ENCODE data around the gene MXI1. TPM values are rescaled to one million over a fixed set of nuclear protein-coding genes. Genes with fewer than 3 reads are reported as not detected.

The MXI1 gene
- total and polyA plus RNA-seq, 4 donors: 72.3 to 121 (median 90.2) TPM

GRCh38 chr10:110311357-110311949, 104.0 kb downstream of the MXI1 start:
- Histone ChIP-seq H3K27ac (ENCODE audit: low read depth in 1 of 2, low read length in 2 of 2) (no peak overlapping the region), H3K36me3 (ENCODE audit: control insufficient read depth in 1 of 2, insufficient read depth in 2 of 2, low read length in 1 of 2) (no peaks in the 10 kb centered on the region), H3K4me3 (ENCODE audit: low read length in 2 of 2) (no peak overlapping the region), H3K9me3 (ENCODE audit: control insufficient read depth, low read length) (no peaks in the 10 kb centered on the region), H3K4me1 (ENCODE audit: control insufficient read depth in 1 of 2, insufficient read depth in 2 of 2, low read length in 2 of 2) (no peaks in the 10 kb centered on the region), H3K27me3 (ENCODE audit: control insufficient read depth in 1 of 2, insufficient read depth in 2 of 2, low read length in 1 of 2) (peaks cover 0 to 3% of the 10 kb centered on the region in 2 donors)
- ATAC-seq (ENCODE audit: low FRiP score) (peak; percentile 59), DNase-seq (no peak)
- WGBS, 2 donors: 0 to 1% methylated on average over 3 of the region's 3 CpGs
- intact Hi-C loops (cut with DNase I): loop anchor here (2.0 to 5.0 kb wide), 2 partner anchors 235 to 236 kb away; no protein-coding TSS in a partner anchor

- WGBS, 2 donors: 78 to 86% methylated on average over 2 of the region's 2 CpGs
- Histone ChIP-seq H3K27me3 (ENCODE audit: control insufficient read depth in 1 of 2, insufficient read depth in 2 of 2, low read length in 1 of 2) (peaks cover 0 to 3% of the 10 kb centered on the region in 2 donors), H3K4me3 (ENCODE audit: low read length in 2 of 2) (no peak overlapping the region), H3K9me3 (ENCODE audit: control insufficient read depth, low read length) (no peaks in the 10 kb centered on the region), H3K27ac (ENCODE audit: low read depth in 1 of 2, low read length in 2 of 2) (no peak overlapping the region), H3K36me3 (ENCODE audit: control insufficient read depth in 1 of 2, insufficient read depth in 2 of 2, low read length in 1 of 2) (no peaks in the 10 kb centered on the region), H3K4me1 (ENCODE audit: control insufficient read depth in 1 of 2, insufficient read depth in 2 of 2, low read length in 2 of 2) (no peaks in the 10 kb centered on the region)
- ATAC-seq (ENCODE audit: low FRiP score) (no peak), DNase-seq (no peak)
- intact Hi-C loops (cut with DNase I): loop anchor here in 1 of 2 donors (5.0 kb wide), 1 partner anchor 235 kb away; no protein-coding TSS in a partner anchor
Measured at GRCh38 chr10:110312206-110312605, 104.8 kb downstream of the MXI1 start.

DNA sequence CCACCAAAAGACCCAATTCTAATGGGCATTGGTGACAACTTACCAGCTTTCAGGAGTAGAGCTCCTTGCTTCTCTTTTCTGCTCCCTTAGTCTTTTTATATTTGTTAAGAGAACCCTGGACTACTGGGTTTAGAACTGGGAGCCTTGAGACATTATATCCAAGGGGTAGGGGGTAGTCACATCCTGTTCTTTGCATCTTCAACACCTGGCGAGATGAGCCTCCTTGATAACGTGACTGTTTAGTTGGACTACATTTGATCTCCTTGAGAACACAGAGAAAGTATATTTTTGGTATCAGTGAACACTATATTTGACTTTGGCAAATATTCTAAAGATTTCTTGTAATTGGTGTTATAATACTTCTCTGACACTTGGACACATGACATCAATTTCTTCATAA, 106.3 kb downstream of the MXI1 start:
- intact Hi-C loops (cut with DNase I): loop anchor here in 1 of 2 donors (5.0 kb wide), 1 partner anchor 234 kb away; no protein-coding TSS in a partner anchor
- WGBS, 2 donors: 56 to 66% methylated on average over 2 of the region's 2 CpGs
- H3K9me3 ChIP-seq (ENCODE audit: control insufficient read depth, low read length): no peaks in the 10 kb centered on the region
- no peak overlapping the region for H3K4me3 ChIP-seq (ENCODE audit: low read length in 2 of 2)
- no peaks in the 10 kb centered on the region for H3K4me1 ChIP-seq (ENCODE audit: control insufficient read depth in 1 of 2, insufficient read depth in 2 of 2, low read length in 2 of 2)
- H3K36me3 ChIP-seq (ENCODE audit: control insufficient read depth in 1 of 2, insufficient read depth in 2 of 2, low read length in 1 of 2): no peaks in the 10 kb centered on the region
- ATAC-seq (ENCODE audit: low FRiP score): no peak
- H3K27ac ChIP-seq (ENCODE audit: low read depth in 1 of 2, low read length in 2 of 2): no peak overlapping the region
- no peak for DNase-seq
- peaks cover 0 to 3% of the 10 kb centered on the region in 2 donors for H3K27me3 ChIP-seq (ENCODE audit: control insufficient read depth in 1 of 2, insufficient read depth in 2 of 2, low read length in 1 of 2)

- Histone ChIP-seq H3K9me3 (ENCODE audit: control insufficient read depth, low read length) (peaks cover 8% of the 10 kb centered on the region), H3K27me3 (ENCODE audit: control insufficient read depth in 1 of 2, insufficient read depth in 2 of 2, low read length in 1 of 2) (peaks cover 0 to 2% of the 10 kb centered on the region in 2 donors), H3K4me3 (ENCODE audit: low read length in 2 of 2) (no peak overlapping the region), H3K36me3 (ENCODE audit: control insufficient read depth in 1 of 2, insufficient read depth in 2 of 2, low read length in 1 of 2) (no peaks in the 10 kb centered on the region), H3K27ac (ENCODE audit: low read depth in 1 of 2, low read length in 2 of 2) (no peak overlapping the region), H3K4me1 (ENCODE audit: control insufficient read depth in 1 of 2, insufficient read depth in 2 of 2, low read length in 2 of 2) (no peaks in the 10 kb centered on the region)
- intact Hi-C loops (cut with DNase I): no loop called here
- WGBS, 2 donors: 84 to 88% methylated on average over 15 of the region's 15 CpGs
- DNase-seq (no peak), ATAC-seq (ENCODE audit: low FRiP score) (no peak)
Measured at GRCh38 chr10:110317866-110318850, 110.8 kb downstream of the MXI1 start.

DNA sequence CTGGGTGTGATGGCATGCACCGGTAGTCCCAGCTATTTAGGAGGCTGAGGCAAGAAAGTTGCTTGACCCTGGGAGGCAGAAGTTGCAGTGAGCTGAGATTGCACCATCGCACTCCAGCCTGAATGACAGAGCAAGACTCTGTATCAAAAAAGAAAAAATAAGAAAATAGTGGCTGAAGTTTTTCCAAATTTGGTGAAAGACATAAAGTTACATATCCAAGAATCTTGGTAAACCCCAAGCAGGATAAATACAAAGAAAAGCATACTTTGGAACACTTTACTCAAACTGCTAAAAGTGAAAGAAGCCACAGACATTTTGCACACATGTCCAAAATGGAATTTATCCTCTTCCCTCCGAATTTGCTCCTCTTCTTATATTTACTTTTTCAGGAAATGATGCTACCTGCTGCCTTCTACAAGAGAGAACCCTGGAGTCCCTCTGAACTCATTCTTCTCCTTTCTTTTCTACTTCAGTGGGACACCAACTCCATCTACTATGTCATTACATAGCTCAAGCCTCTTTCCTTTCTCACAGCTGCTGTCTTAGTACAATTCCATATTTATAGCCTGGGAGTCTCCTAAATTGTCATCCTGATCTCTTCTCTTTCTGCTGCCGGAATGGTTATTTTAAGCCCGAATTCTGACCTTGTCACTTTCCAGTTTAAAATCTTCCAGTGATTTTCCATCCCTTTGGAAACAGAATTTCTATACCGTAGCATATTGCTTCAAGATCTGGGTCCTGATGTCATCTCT, 114.6 kb downstream of the MXI1 start:
- Histone ChIP-seq H3K27ac (ENCODE audit: low read depth in 1 of 2, low read length in 2 of 2) (no peak overlapping the region), H3K9me3 (ENCODE audit: control insufficient read depth, low read length) (peaks cover 8% of the 10 kb centered on the region), H3K36me3 (ENCODE audit: control insufficient read depth in 1 of 2, insufficient read depth in 2 of 2, low read length in 1 of 2) (no peaks in the 10 kb centered on the region), H3K27me3 (ENCODE audit: control insufficient read depth in 1 of 2, insufficient read depth in 2 of 2, low read length in 1 of 2) (peaks cover 0 to 2% of the 10 kb centered on the region in 2 donors), H3K4me1 (ENCODE audit: control insufficient read depth in 1 of 2, insufficient read depth in 2 of 2, low read length in 2 of 2) (no peaks in the 10 kb centered on the region), H3K4me3 (ENCODE audit: low read length in 2 of 2) (no peak overlapping the region)
- ATAC-seq (ENCODE audit: low FRiP score) (no peak), DNase-seq (no peak)
- WGBS, 2 donors: 87% methylated on average over 6 of the region's 6 CpGs
- intact Hi-C loops (cut with DNase I): no loop called here

DNA sequence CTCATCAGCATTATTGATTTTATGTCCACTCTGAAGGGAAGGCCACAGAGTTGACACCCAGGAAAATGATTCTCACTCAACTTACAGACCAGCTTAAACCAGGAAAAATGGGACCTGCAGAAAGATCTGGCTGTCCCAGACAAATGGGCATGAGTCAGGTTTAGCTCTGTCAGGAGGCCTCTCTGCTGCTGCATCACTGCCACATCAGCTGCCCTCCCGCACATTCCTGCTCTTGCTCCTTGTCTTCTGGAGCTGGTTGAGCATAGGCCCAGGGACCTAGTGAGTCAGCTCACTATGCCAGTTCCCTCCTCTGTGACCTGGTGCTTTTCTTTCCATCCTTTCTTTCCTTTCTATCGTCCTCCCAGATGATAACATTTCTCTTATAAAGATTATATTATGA, 116.1 kb downstream of the MXI1 start:
- intact Hi-C loops (cut with DNase I): no loop called here
- Histone ChIP-seq H3K4me1 (ENCODE audit: control insufficient read depth in 1 of 2, insufficient read depth in 2 of 2, low read length in 2 of 2) (no peaks in the 10 kb centered on the region), H3K9me3 (ENCODE audit: control insufficient read depth, low read length) (peaks cover 8% of the 10 kb centered on the region), H3K27ac (ENCODE audit: low read depth in 1 of 2, low read length in 2 of 2) (no peak overlapping the region), H3K36me3 (ENCODE audit: control insufficient read depth in 1 of 2, insufficient read depth in 2 of 2, low read length in 1 of 2) (no peaks in the 10 kb centered on the region), H3K27me3 (ENCODE audit: control insufficient read depth in 1 of 2, insufficient read depth in 2 of 2, low read length in 1 of 2) (peaks cover 0 to 2% of the 10 kb centered on the region in 2 donors), H3K4me3 (ENCODE audit: low read length in 2 of 2) (no peak overlapping the region)
- DNase-seq (no peak), ATAC-seq (ENCODE audit: low FRiP score) (no peak)
- 61 to 62% methylated on average over 2 of the region's 2 CpGs for WGBS, 2 donors

GRCh38 chr10:110324201-110324804, 116.9 kb downstream of the MXI1 start:
- H3K36me3 ChIP-seq (ENCODE audit: control insufficient read depth in 1 of 2, insufficient read depth in 2 of 2, low read length in 1 of 2): no peaks in the 10 kb centered on the region
- no peak for DNase-seq
- H3K4me1 ChIP-seq (ENCODE audit: control insufficient read depth in 1 of 2, insufficient read depth in 2 of 2, low read length in 2 of 2): no peaks in the 10 kb centered on the region
- H3K27me3 ChIP-seq (ENCODE audit: control insufficient read depth in 1 of 2, insufficient read depth in 2 of 2, low read length in 1 of 2): peaks cover 0 to 2% of the 10 kb centered on the region in 2 donors
- intact Hi-C loops (cut with DNase I): no loop called here
- peaks cover 8% of the 10 kb centered on the region for H3K9me3 ChIP-seq (ENCODE audit: control insufficient read depth, low read length)
- WGBS, 2 donors: 76% methylated on average over 5 of the region's 5 CpGs
- ATAC-seq (ENCODE audit: low FRiP score): no peak
- no peak overlapping the region for H3K4me3 ChIP-seq (ENCODE audit: low read length in 2 of 2)
- H3K27ac ChIP-seq (ENCODE audit: low read depth in 1 of 2, low read length in 2 of 2): no peak overlapping the region

- H3K4me3 ChIP-seq (ENCODE audit: low read length in 2 of 2): no peak overlapping the region
- H3K27me3 ChIP-seq (ENCODE audit: control insufficient read depth in 1 of 2, insufficient read depth in 2 of 2, low read length in 1 of 2): peaks cover 0 to 2% of the 10 kb centered on the region in 2 donors
- no peaks in the 10 kb centered on the region for H3K4me1 ChIP-seq (ENCODE audit: control insufficient read depth in 1 of 2, insufficient read depth in 2 of 2, low read length in 2 of 2)
- intact Hi-C loops (cut with DNase I): no loop called here
- no peaks in the 10 kb centered on the region for H3K36me3 ChIP-seq (ENCODE audit: control insufficient read depth in 1 of 2, insufficient read depth in 2 of 2, low read length in 1 of 2)
- DNase-seq: no peak
- peaks cover 5% of the 10 kb centered on the region for H3K9me3 ChIP-seq (ENCODE audit: control insufficient read depth, low read length)
- 61 to 63% methylated on average over 3 of the region's 3 CpGs for WGBS, 2 donors
- ATAC-seq (ENCODE audit: low FRiP score): no peak
- H3K27ac ChIP-seq (ENCODE audit: low read depth in 1 of 2, low read length in 2 of 2): no peak overlapping the region
Measured at GRCh38 chr10:110324805-110325280, 117.4 kb downstream of the MXI1 start.
